Epithelial cell of prostate (primary cell): ENCODE measurements around the gene SERTAD4.
"Not testable (repeated sequence)": the region's sequence is repeated elsewhere in the genome, so short reads cannot be mapped to it uniquely, and the experiment has no call there.

Experiments
- DNase-seq: peaks from one replicate; pipeline ENCODE4 v3.0.0-alpha.2; 2011; ENCODE audit warnings: low read depth, low spot score
- H3K27ac ChIP-seq: fragments of 450-650 bp; 2 replicates; pipeline ENCODE4 v1.5.1; 2017; ENCODE audit warnings: mild to moderate bottlenecking

SERTAD4 gene

DNA sequence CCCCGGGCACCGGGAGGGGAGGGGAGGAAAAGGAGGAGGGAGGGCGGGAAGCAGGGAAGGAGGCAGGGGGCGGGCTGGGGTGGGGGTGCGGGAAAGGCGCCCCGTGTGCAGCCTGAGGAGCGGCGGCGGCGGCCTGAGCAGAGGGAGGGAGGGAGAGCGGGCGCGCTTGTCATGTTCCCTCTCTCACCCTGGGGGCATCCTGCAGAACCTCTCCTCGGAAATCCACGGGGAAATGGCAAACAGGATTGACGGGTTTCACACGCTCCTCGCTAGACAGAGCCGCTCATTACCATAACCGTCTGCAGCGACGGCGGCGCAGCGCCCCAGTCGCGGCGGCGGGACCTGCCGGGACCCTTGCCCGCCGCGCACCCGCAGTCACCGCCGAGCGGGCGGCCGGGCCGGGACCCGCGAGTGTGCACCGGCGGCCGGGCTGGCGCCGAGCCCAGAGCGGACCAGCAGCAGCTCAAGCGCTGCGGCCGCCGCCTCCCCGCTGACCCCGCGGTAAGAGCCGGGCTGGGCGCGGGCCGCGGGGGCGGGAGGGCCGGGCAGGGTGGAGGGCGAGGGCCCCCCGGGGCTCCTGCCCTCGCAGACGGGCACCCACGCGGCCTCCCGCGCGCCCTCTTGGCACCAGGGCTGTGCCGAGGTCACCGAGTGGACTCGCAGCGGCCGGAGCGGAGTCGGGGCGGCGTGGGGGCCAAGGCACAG lies at the start of gene SERTAD4:
TSS of gene SERTAD4 (plus strand) at position 286 of the 705 bp plus-strand sequence. CDS start 5,165 bp downstream, outside the sequence.
- DNase-seq = peak; percentile 69
- peak within 1 kb of the TSS; percentile 47 for H3K27ac ChIP-seq

DNA sequence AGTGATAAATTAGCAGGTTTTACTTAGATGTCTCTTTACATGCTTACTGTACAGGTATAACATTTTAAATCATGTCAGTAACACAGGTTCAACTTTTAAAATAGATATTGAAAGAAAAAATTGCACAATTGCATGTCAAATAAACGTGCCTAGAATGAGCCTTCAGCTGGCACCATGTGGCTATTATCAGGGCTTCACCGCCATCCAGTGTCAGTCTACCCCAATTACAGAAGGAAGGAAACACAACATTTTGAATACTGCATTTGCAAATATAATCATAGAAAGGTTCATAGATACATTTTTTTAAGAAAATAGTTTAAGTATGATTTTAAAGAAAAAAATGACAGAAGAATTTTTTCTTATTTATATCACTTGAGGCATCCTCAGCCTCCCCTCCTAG lies 47.5 kb upstream of the SERTAD4 start:
- DNase-seq = no peak

DNA sequence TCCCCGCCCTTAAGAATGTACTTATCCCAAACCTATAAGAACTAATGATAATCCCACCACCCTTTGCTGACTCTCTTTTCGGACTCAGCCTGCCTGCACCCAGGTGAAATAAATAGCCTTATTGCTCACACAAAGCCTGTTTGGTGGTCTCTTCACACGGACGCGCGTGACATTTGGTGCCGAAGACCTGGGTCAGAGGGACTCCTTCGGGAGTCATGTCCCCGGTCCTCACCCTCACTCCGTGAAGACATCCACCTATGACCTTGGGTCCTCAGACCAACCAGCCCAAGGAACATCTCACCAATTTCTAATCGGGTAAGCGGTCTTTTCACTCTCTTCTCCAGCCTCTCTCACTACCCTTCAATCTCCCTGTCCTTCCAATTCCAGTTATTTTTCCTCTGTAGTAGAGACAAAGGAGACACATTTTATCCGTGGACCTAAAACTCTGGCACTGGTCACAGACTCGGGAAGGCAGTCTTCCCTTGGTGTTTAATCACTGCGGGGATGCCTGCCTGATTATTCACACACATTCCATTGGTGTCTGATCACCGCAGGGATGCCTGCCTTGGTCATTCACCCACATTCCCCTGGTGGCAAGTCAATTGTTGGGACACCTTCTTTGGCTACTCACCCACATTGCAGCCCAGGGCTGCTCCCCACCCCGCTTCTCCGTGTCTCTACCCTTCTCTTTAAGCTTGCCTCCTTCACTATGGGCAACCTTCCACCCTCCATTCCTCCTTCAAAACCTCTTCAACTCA lies 44.6 kb upstream of the SERTAD4 start:
- not testable (repeated sequence) for H3K27ac ChIP-seq
- DNase-seq = peak; percentile 16

More for the DNA sequence above, 47.5 kb upstream of the SERTAD4 start:
- no peak overlapping the region for H3K27ac ChIP-seq

DNA sequence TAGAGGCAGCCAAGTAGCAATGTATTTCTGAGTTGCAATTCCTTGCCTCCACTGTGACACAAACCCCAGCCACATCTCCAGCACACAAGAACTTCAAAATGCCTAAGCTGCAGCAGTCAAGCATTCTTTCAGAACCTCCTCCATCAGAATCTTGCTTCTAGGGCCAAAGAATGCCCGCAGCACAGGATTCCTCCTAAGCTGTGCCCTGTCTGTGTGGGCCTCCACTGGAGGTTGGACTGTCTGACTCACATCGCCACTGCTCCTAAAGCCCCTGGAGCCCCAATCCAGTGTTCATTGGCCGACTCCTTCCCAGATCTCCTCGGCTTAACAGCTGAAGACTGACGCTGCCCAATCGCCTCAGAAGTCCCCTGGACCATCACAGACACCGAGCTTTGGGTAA lies 43.2 kb upstream of the SERTAD4 start:
- no peak for DNase-seq
- H3K27ac ChIP-seq = no peak overlapping the region

DNA sequence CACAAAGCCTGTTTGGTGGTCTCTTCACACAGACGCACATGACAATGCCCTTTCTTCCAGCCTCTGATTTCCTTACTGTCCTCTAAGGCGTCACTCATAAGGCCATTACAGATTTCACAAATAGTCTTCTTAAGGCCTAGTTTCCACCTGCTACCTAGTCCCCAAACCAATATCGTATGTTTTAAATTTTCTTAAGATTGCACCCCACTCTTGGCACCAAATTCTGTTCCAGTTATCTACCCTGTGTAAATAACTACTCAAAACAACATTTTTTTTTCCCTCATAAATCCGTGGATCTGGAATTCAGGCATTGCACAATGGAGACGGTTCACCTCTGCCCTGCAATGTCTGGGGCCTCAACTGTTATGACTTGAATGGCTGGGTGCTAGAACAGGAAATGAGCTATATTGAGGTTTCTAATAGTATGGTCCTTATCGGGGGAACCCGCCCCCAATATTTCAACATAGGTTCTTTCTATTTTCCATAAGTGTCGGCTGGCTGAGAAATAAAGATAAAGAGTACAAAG lies 36.9 kb upstream of the SERTAD4 start:
- no peak for DNase-seq
- H3K27ac ChIP-seq = no peak overlapping the region

DNA sequence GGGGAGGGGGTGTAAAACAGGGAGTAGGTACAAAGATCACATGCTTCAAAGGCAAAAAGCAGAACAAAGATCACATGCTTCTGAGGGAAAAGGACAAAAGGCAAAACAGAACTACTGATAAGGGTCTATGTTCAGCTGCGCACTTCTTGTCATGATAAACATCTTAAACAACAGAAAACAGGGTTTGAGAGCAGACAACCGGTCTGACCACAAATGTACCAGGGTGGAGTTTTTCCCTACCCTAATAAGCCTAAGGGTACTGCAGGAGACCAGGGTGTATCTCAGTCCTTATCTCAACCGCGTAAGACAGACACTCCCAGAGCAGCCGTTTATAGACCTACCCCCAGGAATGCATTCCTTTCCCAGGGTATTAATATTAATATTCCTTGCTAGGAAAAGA lies 36.3 kb upstream of the SERTAD4 start:
- H3K27ac ChIP-seq, DNase-seq: not testable (repeated sequence)

DNA sequence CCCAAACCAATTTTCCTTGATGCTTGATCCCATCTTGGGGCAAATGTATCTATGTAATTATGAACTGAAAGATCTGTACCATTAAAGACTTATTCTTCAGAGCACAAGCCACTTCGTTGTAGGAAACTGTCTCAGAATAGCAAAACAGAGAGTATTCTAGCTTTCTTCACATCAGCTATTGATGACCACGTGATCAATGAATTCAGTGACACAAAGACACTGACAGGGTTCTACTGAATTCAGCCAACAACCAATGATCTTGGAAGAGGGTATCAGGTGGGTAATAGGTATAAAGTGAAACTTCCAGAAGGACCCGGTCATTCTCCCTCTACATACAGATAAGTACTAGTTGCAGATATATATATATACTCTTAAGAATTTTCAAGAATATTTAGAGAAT lies 33.8 kb upstream of the SERTAD4 start:
- DNase-seq = no peak

DNA sequence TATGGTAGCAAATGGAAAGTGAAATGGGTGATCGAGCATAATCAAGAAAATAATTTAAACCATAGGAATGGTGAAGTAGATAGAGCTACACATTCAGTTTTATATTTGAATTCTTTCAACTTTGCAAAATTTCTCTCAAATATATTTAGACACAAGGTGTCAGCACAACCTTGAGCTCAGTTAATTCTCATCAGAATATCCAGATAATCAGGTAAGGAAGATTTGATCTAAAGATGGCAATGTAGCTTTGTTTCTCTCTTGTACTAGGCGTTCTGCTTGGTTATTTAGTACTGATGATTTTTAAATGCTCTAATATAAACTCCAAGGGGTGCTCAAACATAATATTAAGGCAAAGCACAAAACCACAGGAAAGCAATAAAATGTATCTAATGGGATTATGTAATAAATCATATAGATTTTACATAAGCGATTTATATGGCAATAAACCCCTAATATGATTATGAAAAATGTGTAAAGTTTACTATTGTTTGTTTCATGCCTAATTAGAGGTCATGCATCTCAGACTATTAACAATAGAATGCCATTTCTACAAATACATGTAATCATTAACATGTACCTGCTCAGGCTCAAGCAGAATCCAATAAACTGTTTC lies 32.4 kb upstream of the SERTAD4 start:
- H3K27ac ChIP-seq = no peak overlapping the region
- no peak for DNase-seq

More for the DNA sequence above, 33.8 kb upstream of the SERTAD4 start:
- H3K27ac ChIP-seq = no peak overlapping the region

DNA sequence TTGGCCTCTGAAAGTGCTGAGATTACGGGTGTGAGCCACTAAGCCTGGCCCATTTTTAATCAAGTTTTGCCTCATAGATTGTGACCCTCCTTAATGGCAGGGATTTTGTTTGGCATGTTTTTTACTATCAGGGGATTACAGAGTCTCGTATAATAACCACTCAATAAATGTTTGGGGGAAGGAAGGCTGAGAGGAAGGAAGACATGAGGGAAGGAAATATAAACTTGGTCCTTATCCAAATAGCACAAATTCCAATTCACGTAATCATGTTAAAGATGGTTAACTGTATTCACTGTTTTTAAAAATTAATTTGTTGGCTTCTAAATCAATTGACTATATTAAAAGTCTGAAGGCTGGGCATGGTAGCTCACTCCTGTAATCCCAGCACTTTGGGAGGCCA lies 30.9 kb upstream of the SERTAD4 start:
- DNase-seq = no peak
- H3K27ac ChIP-seq = no peak overlapping the region

DNA sequence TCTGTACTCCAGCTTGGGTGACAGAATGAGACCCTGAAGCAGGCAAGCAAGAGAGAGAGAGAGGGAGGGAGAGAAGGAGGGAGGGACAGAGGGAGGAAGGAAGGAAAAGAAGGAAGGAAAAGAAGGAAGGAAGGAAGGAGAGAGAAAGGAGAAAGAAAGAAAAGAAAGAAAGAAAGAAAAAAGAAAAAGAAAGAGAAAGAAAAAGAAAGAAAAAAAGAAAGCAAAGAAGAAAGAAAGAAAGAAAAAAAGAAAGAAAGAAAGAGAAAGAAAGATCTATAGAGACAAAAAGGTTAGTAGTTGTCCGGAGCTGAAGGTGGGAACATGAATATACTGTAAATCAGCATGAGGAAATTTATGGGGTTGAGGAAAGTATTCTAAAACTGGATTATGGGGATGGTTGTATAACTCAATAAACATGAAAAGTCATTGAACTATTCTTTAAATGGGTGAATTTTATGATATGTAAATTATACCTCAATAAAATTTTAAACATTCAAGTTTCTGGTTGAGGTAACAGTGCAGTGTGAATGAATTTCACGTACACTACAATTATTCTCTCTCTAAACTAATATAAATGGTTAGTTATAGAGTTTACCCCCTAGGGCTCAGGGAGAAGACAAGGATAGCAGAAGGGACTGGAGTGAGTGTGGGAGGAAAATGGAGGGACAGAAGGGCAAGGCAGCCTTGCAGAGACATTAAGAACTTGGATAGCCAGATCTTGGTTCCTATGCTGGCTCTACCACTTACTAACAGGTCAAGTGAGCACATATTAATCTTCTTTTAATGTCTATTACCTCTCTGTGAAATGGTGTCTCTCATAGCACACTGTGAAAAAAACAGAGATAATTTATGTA lies 24.8 kb upstream of the SERTAD4 start:
- no peak for DNase-seq
- H3K27ac ChIP-seq = no peak overlapping the region

DNA sequence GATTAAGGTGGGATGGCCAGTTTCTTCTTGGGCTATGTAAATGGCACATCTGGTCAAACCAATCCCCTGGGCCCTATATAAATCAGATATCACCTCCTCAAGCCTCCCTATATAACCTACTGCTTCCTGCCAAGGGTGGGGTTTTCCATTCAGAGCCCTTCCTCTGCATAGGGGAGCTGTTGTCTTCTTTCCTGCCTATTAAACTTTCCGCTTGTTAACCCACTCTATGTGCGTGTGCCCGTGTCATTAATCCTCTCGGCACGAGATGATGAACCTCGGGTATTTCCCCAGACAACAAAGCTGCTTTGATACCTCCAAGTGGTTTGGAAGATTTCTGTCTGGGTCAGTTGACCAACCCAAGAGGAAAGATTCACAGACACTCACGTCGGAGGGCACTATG lies 19.3 kb upstream of the SERTAD4 start:
- H3K27ac ChIP-seq = no peak overlapping the region
- no peak for DNase-seq

DNA sequence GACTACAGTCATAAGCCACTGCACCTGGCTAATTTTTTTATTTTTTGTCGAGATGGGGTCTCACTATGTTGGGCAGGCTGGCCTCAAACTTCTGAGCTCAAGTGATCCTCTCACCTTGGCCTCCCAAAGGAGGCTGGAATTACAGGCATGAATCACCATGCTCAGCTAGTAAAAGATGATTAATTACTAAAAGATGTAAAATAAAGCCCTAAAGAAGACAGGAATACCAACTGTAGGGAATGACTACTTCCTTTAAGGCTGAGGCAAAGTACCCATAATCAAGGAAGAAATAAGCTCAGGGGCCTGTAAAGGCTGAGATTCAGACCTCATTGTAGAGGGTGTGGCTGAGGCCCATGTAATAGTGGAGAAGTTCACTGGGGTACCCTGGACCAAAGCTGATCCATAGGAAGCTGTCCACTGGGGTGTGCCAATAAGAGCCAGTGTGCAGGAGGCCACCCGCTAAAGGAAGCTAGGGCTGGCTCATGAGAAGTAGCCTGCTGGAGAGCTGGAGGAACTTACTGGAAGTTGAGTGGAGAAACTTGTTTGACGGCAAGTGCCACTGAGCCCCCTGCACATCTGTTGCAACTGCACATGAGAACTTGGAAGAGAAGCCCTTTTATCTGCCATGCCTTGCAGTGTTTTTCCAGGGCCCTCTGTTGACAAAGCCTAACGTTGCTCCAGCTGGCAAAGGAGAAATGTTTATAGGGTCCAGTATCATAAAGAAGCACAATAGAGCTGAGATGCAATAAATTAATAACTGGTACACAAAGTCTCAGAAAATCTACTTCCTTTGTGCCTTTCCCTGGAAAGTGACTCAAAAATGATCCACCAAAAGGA lies 17.8 kb upstream of the SERTAD4 start:
- H3K27ac ChIP-seq = no peak overlapping the region
- DNase-seq = no peak

DNA sequence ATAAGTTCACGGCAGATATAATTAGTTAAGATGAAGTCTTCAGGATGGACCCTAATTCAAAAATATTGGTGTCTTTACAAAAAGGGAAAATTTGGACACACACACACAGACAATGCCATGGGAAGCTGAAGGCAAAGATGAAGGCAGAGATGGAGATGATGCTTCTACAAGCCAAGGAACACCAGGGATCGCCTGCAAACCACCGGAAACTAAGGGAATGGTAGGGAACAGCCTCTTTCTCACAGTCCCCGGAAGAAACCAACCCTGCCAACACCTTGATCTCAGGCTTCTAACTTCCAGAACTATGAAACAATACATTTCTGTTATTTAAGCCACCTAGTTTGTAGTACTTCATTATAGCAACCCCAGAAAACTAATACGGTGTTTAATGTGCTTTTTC lies 15.1 kb upstream of the SERTAD4 start:
- DNase-seq = no peak
- H3K27ac ChIP-seq = no peak overlapping the region

DNA sequence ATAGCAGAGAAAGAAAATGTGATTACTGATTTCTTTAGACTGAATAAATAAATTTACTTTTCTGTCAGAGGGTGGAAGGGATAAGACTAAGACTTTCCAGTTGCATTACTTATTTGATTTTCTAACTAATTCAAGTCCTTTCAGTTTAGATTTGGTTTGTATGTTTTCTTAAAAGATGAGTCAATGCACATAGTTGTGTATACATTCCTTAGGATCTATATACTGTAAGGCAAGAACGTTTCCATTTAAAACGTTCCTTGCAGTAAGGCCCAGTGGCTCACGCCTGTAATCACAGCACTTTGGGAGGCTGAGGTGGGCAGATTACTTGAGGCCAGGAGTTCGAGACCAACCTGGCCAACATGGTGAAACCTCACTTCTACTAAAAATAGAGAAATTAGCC lies 14.5 kb upstream of the SERTAD4 start:
- DNase-seq = no peak
- no peak overlapping the region for H3K27ac ChIP-seq

DNA sequence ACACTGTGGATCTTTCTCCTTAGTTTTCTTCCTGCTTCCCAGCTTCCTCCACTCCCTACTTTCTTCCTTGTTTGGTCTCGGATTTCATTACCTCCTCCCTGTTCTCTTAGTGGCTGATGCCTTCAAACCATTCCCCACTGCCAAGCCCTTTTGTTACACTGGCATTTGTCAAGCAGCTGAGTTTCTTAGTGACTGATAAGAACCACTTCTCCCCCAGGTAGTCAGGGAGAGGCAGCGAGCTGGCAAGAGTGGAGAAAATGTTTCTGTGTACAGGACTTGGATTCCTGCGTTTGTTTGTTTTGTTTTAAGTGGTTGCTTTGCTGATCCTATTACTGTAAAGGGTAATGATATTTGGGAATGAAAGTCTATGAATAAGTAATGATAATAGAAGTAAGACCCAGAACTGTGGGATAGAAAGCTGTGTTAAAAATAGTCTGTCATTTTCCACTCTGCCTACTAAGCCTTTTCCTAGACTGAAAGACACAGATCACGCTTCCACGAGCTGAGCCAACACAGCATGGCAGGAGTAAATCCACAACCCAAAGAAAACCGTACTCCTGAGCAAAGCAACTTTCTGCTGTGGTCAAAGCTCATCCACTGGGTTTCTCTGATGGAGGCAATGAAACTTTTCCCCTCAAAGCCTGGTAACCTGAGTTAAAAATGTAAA lies 10.1 kb upstream of the SERTAD4 start:
- no peak for DNase-seq
- no peak overlapping the region for H3K27ac ChIP-seq

DNA sequence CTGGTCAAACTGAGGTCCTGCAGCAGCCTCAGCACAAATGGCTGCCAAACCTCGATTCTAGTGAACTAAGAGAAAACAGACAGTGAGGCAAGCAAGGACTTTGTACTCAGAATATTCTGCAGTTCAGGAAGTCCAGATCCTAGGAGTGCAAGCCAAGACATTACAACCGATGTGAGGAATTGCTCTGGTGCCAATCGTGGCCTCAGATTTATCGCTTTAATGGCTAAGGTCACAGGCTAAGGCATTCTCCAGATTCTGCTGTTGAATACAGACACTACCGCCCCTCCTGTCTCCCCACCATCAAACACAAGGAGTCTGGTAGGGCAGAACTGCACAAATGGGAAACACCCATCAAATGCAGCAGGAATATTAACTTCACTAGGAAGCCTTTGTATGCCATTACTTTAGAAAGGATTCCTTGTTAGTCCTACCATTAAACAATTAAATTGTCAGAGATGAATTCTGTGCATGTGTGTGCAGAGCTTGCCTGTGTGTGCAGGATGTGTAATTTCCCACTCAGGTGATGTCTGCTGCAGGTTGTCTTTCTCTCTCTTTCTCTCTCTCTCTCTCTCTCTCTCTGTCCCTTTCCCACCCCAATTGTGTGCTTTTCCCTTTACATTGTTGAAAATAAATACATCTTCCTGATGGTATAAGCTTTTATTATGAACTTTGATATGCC lies 9.2 kb upstream of the SERTAD4 start:
- no peak for DNase-seq
- H3K27ac ChIP-seq = no peak overlapping the region

DNA sequence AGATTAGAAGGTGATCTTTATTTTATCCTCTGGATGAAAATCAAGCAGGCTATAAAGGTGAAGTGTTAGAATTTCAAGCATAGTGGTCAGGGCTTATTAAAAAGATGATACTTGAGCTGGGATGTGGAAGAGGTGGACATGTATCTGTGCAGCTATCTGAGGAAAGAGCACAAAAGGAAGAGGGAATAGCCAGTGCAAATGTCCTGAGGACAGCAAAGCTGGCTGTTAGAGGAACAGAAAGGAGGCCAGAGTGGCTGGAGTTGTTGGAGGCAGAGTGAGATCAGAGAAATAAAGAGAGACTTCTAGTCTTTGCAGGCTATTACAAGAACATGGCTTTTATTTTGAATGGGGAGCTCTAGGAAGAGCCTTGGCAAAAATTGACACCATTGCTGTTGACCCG lies 4.4 kb upstream of the SERTAD4 start:
- DNase-seq = no peak

DNA sequence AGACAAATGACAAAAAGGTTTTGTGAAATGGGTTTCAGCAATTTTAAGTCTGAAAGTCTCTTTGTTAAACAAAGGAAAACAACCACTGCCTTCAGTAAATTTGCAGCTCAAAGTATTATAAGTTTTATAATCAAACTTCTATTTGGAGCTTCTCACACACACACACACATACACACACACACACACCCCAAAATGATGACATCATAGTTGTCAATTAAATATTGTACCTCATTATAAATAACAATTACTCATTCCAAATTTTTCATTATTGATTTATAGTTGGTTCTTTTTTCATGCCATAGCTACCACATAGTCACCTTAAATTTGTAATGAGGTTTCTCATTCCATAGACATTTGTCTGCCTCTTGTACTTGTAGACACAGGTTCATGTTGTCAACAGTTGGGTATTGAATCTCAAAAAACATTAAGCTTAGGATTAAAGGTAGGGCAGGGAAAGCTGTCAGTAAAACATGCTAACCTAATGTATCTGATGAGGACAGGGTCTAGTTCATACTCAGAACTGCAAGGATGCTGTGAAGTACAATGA lies 2.4 kb upstream of the SERTAD4 start:
- no peak overlapping the region for H3K27ac ChIP-seq
- DNase-seq = peak; percentile 29

More for the DNA sequence above, 4.4 kb upstream of the SERTAD4 start:
- no peak overlapping the region for H3K27ac ChIP-seq
